Epidermal melanocyte (primary cell): ENCODE results near the gene RNF19B.

Experiments used
- DNase-seq: peaks from one replicate; pipeline ENCODE4 v3.0.0; 2011; ENCODE audit warnings: low spot score; ENCODE audit not compliant: insufficient read length

RNF19B gene

DNA sequence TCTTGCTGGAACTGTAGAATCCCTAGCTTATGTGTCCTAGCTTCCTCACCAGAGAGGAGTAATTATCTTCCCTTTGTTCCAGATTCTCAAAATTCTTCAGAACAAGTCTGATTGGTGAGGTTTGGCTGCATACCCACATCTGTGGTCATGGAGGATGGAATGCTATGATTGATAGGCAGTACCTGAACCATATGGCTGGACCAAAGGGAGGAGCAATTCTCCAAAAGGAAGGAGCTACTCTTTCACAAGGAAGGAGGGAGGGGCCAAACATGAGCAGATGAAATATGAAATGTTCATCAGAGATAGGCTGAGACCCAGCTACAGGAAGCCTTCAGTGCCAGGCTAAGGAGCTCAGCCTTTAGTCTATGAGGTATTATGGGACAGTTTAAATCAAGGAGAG lies 5.0 kb upstream of the RNF19B start:
- DNase-seq: no peak

DNA sequence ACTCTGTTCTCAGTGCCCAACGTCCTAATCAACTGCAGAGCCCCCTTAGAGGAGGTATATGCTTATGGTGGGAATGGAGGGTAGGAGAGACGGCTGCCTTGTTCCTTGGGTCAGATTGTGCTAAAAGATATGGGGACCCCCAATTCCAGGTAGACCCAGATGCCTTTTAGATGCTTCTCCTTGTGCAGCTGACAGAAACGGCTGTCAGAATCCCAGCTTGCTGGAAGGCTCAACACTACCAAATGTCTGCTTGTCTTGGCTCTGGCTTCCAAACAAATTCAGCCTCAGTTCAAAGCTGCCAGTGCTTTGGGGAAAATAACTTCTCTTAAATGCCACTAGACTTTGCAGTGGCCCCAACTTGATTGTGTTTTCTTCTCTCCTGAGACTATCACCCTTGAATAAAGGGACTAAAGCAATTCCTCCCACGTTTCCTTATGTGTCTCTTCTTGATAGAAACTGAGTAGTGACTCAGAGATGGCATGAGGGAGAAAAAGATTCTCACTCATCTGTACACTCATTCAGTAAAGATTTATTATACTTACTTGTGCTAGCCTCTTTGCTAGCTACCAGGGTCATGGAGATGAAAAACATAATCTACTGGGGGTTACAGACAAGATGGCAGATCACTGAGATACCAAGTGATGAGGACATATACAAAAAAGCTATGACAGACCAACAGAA lies 3.4 kb upstream of the RNF19B start:
- DNase-seq: no peak

DNA sequence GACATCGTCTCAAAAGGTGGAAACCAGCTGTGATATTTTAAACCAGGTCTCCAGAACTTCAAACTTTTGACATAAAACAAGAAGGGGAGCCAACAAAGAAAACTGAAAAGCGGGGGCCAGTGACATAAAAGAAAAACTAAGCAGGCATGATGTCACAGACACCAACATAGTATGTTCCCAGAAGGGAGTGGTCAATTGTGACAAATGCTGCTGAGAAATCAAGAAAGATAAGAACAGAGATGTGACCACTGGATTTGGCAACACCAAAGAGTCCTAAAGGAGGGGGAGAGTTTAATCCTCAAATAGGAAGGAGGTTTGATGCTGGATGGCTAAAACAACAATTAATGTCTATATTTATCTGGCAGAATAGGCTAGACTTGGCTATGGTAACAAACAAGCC lies 2.3 kb upstream of the RNF19B start:
- no peak for DNase-seq

DNA sequence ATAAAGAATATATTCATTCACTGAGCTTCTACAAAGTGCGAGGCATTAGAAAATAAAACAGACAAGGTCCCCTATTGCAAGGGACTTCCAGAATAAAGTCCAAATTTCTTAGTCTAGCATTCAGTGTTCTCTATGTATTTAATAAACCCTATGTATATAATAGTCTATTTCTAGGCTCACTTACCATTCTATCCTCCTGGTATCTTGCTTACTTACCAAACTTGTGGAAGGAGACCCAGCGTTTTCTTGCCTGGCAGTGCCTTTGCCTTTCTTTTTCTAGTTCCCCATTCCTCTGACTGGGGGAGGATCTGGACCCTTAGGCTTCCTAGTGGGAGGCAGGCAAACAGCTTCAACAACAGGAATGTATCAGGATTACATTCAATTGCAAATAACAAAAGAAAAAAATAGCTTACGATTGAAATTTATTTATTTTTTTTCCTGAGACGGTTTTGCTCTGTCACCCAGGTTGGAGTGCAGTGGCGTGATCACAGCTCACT lies 690 bp upstream of the RNF19B start:
- DNase-seq: no peak

- peak; percentile 70 for DNase-seq
Observed at GRCh38 chr1:32963746-32964460, 706 bp downstream of the RNF19B start.

GRCh38 chr1:32962248-32962896 lies 2.2 kb downstream of the RNF19B start:
- DNase-seq: no peak

- DNase-seq: no peak
Observed at GRCh38 chr1:32960819-32961355, 3.7 kb downstream of the RNF19B start.

DNA sequence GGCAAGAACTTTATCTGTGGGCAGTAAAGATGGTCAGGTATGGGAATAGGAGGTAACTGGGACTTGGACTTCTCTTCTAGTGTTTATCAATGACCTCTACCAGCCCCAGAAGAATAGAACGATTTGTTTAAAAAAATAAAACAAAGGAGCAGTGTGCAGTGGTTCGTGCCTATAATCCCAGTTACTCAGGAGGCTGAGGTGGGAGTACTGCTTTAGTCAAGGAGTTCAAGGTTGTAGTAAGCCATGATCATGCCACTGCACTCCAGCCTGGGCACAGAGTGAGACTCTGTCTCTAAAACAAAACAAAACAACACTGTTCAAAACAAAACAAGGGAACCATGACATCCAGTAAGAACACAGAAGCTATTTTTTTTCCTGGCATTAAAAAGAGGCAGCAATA lies 4.3 kb downstream of the RNF19B start:
- no peak for DNase-seq

DNA sequence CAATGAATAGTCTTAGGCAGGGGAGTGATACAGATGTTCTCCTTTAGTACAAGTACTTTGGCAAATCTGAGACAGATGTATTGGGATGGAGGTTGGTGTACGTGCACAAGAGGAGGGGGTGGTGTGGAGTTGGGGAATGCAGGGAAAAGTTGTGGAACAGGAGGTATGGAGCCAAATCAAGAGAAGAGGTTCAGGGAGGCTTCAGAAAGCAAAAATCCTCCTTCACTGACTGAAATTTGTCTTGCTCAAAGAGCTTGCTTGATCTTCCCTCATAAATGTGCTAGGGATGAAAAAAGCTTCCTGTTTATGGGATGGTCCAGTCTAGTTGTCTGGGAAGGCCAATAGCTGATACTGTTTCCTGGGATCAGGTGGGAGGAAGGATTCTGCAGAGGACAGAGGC lies 5.8 kb downstream of the RNF19B start:
- DNase-seq: no peak

DNA sequence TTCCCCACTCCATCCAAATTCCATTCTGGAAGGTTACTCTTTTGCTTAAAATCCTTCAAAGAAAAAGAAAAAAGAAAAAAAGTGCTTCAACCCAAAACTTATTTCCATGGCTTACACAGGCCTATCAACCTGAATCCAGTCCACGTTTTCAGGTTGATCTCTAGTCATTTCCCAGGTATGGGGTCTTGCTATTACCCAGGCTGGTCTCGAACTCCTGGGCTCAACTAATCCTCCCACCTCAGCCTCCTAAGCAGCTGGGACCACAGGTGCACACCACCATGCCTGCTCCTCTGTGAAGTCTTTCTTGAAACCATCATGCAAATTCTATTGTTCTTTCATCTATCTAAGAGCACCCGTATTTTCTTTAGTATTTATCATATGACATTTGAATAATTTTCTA lies 7.6 kb downstream of the RNF19B start:
- DNase-seq: no peak

GRCh38 chr1:32954168-32954567 lies 10.4 kb downstream of the RNF19B start:
- DNase-seq: no peak

GRCh38 chr1:32953495-32953894 lies 11.1 kb downstream of the RNF19B start:
- DNase-seq: no peak

GRCh38 chr1:32949519-32949918 lies 15.1 kb downstream of the RNF19B start:
- no peak for DNase-seq

GRCh38 chr1:32948905-32949304 lies 15.7 kb downstream of the RNF19B start:
- no peak for DNase-seq

DNA sequence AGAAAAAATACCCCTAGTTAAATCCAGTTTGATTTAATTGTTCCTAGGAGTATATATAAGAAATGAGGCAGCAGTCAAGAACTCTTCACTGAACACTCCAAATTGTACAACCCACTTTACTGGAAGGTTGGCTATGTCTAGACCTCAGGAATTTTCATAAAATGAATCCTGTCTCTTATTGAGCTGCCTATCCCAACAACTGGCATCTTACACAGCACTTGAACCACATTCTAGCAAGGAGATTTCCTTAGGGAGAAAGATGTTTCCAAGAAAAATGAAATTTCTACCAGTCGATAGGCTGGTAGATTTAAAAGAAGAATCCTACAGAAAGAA lies 16.3 kb downstream of the RNF19B start:
- DNase-seq: no peak

GRCh38 chr1:32947669-32948389 lies 16.8 kb downstream of the RNF19B start:
- no peak for DNase-seq

GRCh38 chr1:32946413-32946812 lies 18.2 kb downstream of the RNF19B start:
- DNase-seq: no peak

- no peak for DNase-seq
Observed at GRCh38 chr1:32944180-32944579, 20.4 kb downstream of the RNF19B start.

- peak; percentile 91 for DNase-seq
Observed at GRCh38 chr1:32939655-32940371, 24.8 kb downstream of the RNF19B start.

- no peak for DNase-seq
Observed at GRCh38 chr1:32937061-32937460, 27.5 kb downstream of the RNF19B start.

DNA sequence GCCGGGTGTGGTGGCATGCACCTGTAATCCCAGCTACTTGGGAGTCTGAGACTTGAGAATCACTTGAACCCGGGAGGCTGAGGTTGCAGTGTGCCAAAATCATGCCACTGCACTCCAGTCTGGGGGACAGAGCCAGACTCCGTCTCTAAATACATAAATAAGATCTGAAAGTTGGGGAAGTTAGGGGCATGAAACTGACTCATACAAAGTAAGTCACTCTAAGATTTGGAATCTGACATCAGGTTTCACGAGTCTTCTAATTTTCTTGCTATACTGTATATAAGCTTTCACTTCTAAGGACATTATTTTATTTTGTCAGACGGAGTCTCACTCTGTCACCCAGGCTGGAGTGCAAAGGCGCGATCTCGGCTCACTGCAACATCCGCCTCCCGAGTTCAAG lies 30.1 kb downstream of the RNF19B start:
- DNase-seq: no peak
